KMS-11 (cell line): ENCODE data around the gene HOXB1.

ENCODE experiments used
- H2AFZ ChIP-seq: fragments of 200-600 bp; sonication (generic); 2 replicates; pipeline ENCODE4 v1.6.1; 2016; ENCODE audit warnings: antibody characterized with exemption, mixed run types, low read depth
- H3K27ac ChIP-seq: fragments of 200-600 bp; sonication (generic); 2 replicates; pipeline ENCODE4 v1.6.1; 2016; ENCODE audit warnings: mild to moderate bottlenecking, mixed run types
- H3K27me3 ChIP-seq: fragments of 200-600 bp; sonication (generic); 2 replicates; pipeline ENCODE4 v1.6.1; 2017; ENCODE audit warnings: mild to moderate bottlenecking, low read depth, mixed run types, moderate library complexity; ENCODE audit not compliant: insufficient read depth
- H3K36me3 ChIP-seq: fragments of 200-600 bp; sonication (generic); 2 replicates; pipeline ENCODE4 v1.6.1; 2017; ENCODE audit warnings: mild to moderate bottlenecking, mixed run types; ENCODE audit not compliant: insufficient read depth
- H3K4me1 ChIP-seq: fragments of 200-600 bp; sonication (generic); 2 replicates; pipeline ENCODE4 v1.6.1; 2016; ENCODE audit warnings: mild to moderate bottlenecking, low read depth, mixed run types; ENCODE audit not compliant: poor library complexity, severe bottlenecking
- H3K4me2 ChIP-seq: fragments of 200-600 bp; sonication (generic); 2 replicates; pipeline ENCODE4 v1.7.0; 2016; ENCODE audit warnings: mild to moderate bottlenecking, mixed run types
- H3K4me3 ChIP-seq: fragments of 200-600 bp; sonication (generic); IDR thresholded peaks from 2 replicates; pipeline ENCODE4 v1.6.1; 2017; ENCODE audit warnings: low read depth, low read length, mixed read lengths; ENCODE audit not compliant: insufficient read depth
- H3K79me2 ChIP-seq: fragments of 200-600 bp; sonication (generic); 2 replicates; pipeline ENCODE4 v1.6.1; 2016; ENCODE audit warnings: low read depth, mixed run types; ENCODE audit not compliant: insufficient read depth
- H3K9ac ChIP-seq: fragments of 200-600 bp; sonication (generic); 2 replicates; pipeline ENCODE4 v1.6.1; 2016; ENCODE audit warnings: mild to moderate bottlenecking, mixed run types
- H4K20me1 ChIP-seq: fragments of 200-600 bp; sonication (generic); 2 replicates; pipeline ENCODE4 v1.6.1; 2016; ENCODE audit warnings: mild to moderate bottlenecking, mixed run types; ENCODE audit not compliant: insufficient read depth
- TF ChIP-seq, protein P1 (sequence below): fragments of 200-600 bp; sonication (generic); conservative IDR thresholded peaks from 2 replicates; pipeline ENCODE4 v1.6.1; 2017; ENCODE audit warnings: low read depth, mild to moderate bottlenecking, antibody characterized with exemption, low read length, moderate library complexity, mixed read lengths

The HOXB1 gene

GRCh38 chr17:48526608-48527546 lies 3.9 kb downstream of the HOXB1 start:
- TF ChIP-seq, protein P1, sequence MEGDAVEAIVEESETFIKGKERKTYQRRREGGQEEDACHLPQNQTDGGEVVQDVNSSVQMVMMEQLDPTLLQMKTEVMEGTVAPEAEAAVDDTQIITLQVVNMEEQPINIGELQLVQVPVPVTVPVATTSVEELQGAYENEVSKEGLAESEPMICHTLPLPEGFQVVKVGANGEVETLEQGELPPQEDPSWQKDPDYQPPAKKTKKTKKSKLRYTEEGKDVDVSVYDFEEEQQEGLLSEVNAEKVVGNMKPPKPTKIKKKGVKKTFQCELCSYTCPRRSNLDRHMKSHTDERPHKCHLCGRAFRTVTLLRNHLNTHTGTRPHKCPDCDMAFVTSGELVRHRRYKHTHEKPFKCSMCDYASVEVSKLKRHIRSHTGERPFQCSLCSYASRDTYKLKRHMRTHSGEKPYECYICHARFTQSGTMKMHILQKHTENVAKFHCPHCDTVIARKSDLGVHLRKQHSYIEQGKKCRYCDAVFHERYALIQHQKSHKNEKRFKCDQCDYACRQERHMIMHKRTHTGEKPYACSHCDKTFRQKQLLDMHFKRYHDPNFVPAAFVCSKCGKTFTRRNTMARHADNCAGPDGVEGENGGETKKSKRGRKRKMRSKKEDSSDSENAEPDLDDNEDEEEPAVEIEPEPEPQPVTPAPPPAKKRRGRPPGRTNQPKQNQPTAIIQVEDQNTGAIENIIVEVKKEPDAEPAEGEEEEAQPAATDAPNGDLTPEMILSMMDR = no peak
- Histone ChIP-seq H3K9ac (no peak overlapping the region), H3K36me3 (no peaks in the 10 kb centered on the region), H3K79me2 (no peaks in the 10 kb centered on the region), H4K20me1 (no peaks in the 10 kb centered on the region), H3K4me3 (no peak overlapping the region), H3K27ac (no peak overlapping the region), H3K4me2 (no peak overlapping the region), H3K27me3 (no peaks in the 10 kb centered on the region), H2AFZ (no peak overlapping the region), H3K4me1 (no peaks in the 10 kb centered on the region)

GRCh38 chr17:48523010-48523409 lies 7.8 kb downstream of the HOXB1 start:
- H3K4me2 ChIP-seq = no peak overlapping the region
- no peak overlapping the region for H3K27ac ChIP-seq
- H3K4me1 ChIP-seq = no peaks in the 10 kb centered on the region
- H2AFZ ChIP-seq = no peak overlapping the region
- H3K36me3 ChIP-seq = no peaks in the 10 kb centered on the region
- no peaks in the 10 kb centered on the region for H3K27me3 ChIP-seq
- no peak overlapping the region for H3K4me3 ChIP-seq
- no peak overlapping the region for H3K9ac ChIP-seq
- TF ChIP-seq, protein P1 = no peak
- H3K79me2 ChIP-seq = no peaks in the 10 kb centered on the region
- H4K20me1 ChIP-seq = no peaks in the 10 kb centered on the region

DNA sequence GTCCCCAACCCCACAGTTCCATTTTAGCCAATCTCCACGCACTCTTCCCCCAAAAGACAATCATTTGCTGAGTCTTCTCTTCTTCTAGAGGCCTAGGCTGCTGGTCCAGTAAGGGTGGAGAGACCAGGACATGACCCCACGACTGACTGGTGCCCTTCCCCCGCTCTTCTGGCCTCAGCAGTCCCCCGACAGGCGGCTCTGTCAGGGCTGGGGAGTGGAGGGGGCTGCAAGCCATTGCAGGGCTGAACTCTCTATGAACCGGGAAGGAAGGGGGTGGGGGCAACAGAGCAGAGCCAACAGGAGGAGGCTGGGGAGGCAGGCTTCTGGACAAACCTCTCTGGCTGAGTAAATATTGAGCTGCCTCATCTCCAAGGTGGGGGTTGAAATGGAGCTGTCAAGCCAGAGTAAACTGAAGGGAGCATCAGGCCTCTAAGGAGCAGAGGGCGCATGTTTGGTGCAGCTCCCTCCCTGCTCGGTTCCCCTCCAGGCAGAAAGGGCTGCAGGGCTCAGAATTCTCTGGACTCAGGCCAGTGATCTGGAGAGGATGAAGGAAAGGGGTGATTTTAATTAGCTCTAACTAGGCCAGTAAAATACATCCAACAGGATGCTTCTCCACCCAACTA lies 8.7 kb downstream of the HOXB1 start:
- Histone ChIP-seq H3K4me3 (no peak overlapping the region), H3K27me3 (no peaks in the 10 kb centered on the region), H3K4me1 (no peaks in the 10 kb centered on the region), H3K36me3 (no peaks in the 10 kb centered on the region), H3K9ac (no peak overlapping the region), H3K4me2 (no peak overlapping the region), H3K27ac (no peak overlapping the region), H3K79me2 (no peaks in the 10 kb centered on the region), H4K20me1 (no peaks in the 10 kb centered on the region), H2AFZ (no peak overlapping the region)
- TF ChIP-seq, protein P1 = no peak

DNA sequence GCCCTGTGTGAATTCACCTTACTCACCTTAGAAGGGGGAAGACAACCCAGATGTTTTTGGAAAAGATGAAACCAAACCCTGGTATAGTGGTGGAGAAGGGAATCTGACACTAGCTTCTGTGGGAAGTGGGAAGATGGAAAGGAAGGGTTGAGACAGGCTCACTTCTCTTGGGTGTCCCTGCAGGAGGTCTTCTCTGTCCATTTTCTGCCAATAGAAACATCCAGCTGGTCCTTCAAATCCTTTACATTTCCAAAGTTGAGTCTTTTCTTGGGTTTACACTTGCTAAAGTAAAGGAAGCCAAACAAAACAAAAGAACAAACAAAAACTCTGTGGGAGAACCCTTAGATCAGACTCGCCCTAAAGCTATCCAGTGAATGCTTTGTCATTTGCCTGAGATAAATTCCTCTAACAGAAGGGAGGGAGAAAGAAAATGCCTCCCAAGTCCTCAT lies 10.2 kb downstream of the HOXB1 start:
- TF ChIP-seq, protein P1 = no peak
- no peak overlapping the region for H3K4me3 ChIP-seq
- no peaks in the 10 kb centered on the region; the same call in 1 of the 2 replicates for H3K27me3 ChIP-seq
- no peaks in the 10 kb centered on the region for H3K79me2 ChIP-seq
- H3K4me1 ChIP-seq = no peaks in the 10 kb centered on the region
- no peak overlapping the region for H3K4me2 ChIP-seq
- H3K27ac ChIP-seq = no peak overlapping the region
- no peak overlapping the region for H3K9ac ChIP-seq
- no peak overlapping the region for H2AFZ ChIP-seq
- H3K36me3 ChIP-seq = no peaks in the 10 kb centered on the region
- no peaks in the 10 kb centered on the region for H4K20me1 ChIP-seq
